ENCODE data around the gene PRAC2.

PRAC2 gene

DNA sequence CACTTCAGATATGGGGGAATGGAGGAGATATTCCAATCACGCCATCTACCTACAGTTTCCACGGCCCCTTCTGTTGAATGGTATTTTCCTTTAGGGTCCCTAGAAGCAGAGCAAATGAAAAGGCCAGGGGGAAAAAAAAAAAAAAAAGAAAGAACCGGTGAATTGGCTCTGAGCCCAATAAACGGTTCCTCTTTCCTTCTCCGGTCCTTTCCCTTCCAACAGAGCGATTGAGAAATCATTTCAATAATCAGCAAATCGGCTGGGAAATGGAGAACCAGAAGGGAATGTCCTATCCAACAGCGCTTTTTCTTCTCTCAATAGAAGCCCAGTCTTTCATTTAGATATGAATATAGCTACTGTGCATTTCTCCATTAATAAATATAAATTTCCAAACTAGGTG, 32.4 kb downstream of the PRAC2 start:
- DNase-seq = no peak

DNA sequence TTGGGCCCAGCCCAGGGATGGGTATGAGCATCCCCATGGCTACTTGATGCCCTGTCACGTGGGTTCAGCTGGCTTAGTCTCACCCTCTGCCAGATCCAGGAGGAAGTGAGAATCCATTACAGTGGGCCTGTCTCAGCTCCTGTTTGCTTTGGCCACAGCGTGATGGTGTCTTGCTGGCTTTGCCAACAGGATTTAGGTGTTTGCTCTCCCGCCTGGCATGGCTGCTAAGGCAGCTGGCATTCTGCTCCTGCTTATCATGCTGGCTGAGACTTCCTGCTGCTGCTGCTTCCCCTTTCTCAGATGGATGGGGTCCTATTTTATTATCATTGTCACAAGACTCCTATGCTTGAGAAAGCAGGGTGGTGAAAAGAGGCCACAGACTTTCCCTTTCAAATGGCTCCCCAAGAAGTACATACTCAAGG, 33.9 kb downstream of the PRAC2 start:
- no peak for DNase-seq

DNA sequence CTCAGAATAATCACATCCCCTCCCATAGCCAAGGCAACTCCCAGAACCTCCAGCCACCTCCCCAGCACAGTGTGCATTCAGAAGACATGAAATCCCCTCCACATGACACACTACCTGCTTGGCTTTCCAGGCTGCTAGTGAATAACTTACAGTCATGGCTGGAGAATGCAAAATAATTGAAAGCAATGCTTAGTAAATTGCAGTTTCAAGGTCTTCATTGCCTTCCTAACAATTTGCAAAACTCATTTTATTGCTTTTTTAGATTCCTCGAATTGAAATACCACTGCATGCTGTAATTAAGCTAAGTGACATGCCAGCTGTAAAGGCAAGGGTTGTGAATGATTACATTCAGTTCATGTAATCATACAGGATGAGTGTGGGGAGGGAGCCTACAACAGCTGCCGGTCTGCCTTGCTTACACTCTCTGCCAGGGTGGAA, 34.6 kb downstream of the PRAC2 start:
- no peak for DNase-seq

DNA sequence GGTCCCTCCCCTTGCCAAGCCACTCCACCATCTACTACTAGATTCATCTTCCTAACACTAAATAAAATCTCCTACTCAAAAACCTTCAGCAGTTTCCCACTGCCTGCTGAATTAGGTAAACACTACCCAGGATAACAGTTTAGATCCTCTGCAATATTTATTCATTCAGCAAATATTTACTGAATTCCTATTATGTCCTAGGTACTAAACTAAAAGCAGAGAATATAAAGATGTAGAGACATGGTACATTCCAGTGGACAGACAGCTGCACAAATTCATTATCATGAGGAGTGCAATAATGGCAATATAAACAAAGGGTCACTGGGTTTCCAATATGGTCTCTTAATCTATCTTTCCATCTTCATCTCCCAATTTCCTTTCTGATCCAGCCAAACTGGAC, 36.3 kb downstream of the PRAC2 start:
- no peak for DNase-seq

DNA sequence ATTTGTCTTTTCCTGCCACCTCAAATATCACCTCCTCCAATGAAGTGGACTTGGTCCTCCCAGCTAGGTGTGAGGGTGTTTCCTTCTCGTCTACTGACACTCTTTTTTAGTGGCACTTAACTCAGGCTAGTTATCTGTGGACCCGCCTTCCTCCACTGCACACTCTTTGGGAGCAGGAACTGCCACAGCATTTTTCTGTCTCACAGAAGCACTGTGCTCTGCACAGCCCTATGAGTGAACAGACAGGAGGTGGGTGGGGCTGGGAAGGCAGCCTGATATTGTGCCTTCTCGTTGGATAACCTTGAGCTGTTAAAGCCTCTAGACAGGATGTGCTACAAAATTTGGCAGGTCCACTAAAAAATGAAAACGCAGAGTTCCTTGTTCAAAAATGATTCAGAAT, 37.4 kb downstream of the PRAC2 start:
- DNase-seq = no peak

DNA sequence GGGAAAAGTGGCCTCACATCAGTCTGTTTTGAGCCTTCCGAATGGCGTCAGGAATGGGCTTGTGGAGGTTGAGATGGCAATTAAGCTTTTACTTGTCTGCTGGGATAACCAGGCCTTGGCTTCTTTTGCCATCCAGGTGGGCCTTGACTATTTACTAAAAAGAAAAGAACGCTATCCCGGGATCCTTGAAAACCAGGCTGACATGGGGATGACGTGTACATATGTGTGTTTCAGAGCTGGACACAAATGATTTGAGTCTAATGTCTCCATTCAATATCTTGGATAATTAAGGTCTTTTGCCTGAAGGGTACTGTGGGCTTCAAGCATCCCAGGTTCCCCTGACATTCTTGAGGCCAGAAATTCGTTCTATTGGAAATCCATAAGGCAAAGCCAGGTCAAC, 38.1 kb downstream of the PRAC2 start:
- no peak for DNase-seq

DNA sequence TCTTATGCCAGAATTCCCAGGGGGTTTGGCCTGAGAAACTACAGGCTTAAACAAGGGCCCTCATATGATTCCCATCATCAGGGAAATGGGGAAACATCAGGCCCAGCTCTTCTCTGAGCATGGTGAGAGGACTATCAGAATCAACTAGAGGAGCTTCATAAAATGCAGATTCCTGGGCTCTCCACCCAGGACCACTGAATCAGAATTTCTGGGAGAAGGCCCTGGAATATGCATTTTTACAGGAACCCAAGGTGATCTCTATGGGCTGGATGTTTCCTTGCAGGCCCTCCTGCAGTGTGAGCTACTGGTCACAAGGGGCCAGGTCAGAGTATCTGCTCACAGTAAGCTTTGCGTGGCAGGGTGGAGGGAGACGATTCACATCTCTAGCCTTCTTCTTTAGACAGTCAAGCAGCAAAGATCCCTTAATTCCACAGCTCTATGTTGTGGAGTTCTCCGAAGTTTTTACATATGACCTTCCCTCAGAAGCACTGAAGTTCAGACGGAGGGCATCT, 44.3 kb downstream of the PRAC2 start:
- no peak for DNase-seq

DNA sequence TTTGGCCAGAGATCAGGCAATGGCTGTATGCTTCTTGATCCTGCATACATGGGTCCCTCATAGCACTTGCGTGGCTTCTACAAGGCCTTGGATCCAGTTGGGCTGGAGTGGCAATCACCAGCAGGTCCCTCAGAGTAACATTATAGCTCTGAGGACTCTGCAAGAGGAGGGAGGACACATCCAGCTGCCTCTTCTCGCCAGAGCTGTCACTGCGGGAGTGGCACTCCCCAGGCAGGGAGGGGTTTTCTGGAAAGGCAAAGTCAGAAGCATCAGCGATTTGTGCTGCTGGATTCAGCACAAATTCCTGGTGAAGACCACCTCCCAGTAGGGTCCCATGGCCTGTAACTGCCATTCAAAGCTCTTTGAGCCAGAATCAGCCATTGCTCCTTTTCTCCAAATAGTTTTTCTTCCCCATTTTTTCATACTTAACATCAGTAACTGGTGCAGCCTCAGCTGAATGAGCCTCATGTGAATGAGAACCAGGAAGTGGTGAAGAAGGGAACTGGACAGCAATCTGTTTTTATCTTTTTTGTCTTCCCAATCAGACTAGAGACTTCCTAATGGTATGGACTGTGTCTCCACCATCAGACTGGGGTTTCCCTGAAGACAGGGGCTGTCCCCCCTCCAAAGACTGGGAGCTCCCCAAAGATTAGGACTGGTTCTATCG, 46.2 kb downstream of the PRAC2 start:
- no peak for DNase-seq

DNA sequence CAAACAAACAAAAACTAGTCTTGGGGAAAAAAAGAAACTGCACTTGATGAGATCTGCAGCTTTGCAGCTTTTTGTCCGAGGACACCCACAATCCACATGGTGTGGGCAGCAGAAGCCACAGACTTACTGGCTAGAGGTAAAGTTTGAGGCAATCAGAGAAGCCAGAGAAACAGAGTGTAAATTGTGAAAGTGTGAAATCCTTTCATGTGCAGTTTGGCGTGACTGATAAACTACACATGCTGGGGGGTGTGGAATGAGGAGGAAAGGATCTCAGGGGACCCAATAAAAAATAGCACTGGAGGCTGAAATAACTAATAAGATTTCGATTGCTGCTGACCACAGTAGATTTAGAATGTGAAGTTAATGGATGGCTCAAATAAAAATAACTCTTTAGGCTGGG, 48.0 kb downstream of the PRAC2 start:
- no peak for DNase-seq

DNA sequence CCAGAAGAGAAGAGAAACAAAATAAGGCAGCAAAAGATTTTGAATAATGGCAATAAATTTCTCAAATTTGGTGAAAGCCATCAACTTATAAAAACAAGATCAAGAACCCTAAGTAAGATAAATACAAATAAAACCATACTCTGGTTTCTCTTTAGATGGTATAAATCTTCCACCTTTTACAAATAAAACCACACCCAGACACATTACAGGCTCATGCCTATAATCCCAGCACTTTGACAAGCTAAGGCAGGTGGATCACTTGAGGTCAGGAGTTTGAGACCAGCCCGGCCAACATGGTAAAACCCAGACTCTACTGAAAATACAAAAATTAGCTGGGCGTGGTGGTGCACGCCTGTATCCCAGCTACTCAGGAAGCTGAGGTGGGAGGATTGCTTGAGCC, 50.3 kb downstream of the PRAC2 start:
- DNase-seq = no peak

All from activated CD4-positive, alpha-beta T cell treated with anti-CD3 and anti-CD28 coated beads for 4 hours (primary cell).